VCaP (cell line): ENCODE results near the gene MGLL.
A peak's percentile ranks its signal among the peaks of the same experiment; 100 is the strongest.

Source experiments
- H3K27ac ChIP-seq: fragments of 450-650 bp; 2 replicates; pipeline ENCODE4 v1.5.1; 2017
- TF ChIP-seq, protein P1 (sequence below): fragments of 450-650 bp; conservative IDR thresholded peaks from 2 replicates; pipeline ENCODE4 v1.5.1; 2017; ENCODE audit warnings: mild to moderate bottlenecking, moderate library complexity

The MGLL gene

DNA sequence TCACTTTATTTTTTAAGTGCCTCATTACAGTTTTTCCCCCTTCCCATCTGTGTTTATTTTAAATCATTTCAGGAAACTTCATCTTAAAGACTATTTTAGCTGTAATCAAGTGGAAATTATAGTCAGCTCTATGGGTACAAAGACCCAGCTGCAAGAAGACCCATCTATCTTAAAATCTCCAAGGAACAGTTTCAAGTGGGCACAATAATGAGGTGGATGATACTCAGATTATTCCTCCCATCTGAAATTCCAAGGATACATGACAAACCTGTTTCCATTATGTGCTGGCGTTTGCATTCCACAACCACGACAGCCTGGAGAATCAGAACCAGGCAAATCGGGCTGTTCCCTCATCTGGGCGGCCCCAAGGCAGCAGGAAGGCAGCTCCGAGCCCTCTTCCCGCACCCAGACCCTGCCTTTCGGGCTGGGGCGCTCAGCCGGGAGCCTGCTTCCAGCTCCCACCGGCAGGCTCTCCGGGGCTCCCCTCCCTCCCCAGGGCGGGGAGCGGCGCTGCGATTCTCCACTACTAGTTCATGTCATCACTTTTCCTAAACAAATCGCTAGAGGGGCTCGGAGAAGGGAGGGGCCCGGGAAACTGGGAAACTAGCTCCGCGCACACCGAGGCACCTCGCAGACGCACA lies at the start of gene MGLL:
Gene MGLL, minus strand, starts transcription at position 475 of the 641 bp plus-strand sequence. Its CDS starts 197 bp downstream, at position 278.
- TF ChIP-seq, protein P1, sequence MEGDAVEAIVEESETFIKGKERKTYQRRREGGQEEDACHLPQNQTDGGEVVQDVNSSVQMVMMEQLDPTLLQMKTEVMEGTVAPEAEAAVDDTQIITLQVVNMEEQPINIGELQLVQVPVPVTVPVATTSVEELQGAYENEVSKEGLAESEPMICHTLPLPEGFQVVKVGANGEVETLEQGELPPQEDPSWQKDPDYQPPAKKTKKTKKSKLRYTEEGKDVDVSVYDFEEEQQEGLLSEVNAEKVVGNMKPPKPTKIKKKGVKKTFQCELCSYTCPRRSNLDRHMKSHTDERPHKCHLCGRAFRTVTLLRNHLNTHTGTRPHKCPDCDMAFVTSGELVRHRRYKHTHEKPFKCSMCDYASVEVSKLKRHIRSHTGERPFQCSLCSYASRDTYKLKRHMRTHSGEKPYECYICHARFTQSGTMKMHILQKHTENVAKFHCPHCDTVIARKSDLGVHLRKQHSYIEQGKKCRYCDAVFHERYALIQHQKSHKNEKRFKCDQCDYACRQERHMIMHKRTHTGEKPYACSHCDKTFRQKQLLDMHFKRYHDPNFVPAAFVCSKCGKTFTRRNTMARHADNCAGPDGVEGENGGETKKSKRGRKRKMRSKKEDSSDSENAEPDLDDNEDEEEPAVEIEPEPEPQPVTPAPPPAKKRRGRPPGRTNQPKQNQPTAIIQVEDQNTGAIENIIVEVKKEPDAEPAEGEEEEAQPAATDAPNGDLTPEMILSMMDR: no peak
- peak within 1 kb of the TSS; percentile 94 for H3K27ac ChIP-seq

DNA sequence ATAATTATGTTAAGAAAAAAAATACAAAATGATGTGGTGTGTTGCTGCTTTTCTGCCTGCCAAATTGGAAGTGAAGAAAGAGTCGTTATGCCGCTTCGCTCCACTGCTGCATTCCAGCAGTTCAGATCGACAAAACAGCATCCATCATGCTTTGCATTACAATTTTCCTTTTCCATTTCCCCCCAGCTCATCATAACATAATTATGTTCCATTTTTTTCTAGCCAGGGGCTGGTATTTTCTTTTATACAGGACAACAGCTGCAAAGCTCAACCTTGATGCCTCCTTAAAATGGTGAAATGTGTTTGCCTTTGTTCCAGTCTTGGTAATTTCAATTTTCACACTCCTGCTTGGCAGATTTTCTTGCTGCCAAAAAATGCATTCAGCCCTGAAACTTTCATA lies 47.8 kb upstream of the MGLL start:
- TF ChIP-seq, protein P1: no peak
- H3K27ac ChIP-seq: no peak overlapping the region

DNA sequence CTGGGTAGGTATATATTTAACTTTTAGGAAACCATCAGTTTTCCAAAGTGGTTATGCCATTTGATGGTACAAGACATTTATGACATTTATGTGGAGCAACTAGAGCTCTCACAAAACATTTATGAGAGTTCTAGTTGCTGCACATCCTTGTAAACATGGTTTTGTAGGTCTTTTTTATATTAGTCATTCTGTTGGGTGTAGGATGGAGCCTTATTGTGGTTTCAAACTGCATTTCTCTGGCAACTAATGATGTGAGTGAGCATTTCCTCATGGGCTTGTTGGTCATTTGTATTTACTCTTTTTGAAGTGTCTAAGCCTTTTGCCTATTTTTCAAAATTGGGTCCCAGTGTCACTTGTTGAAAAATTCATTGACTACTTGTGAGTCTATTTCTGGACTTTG lies 45.7 kb upstream of the MGLL start:
- H3K27ac ChIP-seq: no peak overlapping the region
- TF ChIP-seq, protein P1: no peak

DNA sequence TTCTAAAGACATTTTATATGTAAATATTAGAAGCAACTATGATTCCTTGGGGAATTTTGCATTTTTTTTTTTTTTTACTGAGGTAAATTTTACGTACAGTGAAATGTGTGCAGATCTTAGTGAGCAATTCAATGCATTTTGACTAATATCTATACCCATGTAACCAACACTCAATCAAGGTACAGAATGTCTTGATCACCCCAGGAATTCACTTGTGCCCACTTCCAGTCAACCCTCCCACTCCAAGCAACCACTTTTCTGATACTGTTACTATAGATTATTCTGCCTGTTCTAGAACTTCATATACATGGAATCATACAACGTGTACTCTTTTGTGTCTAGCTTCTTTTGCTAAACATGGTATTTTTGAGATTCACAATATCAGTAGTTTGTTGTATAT lies 45.1 kb upstream of the MGLL start:
- TF ChIP-seq, protein P1: no peak
- no peak overlapping the region for H3K27ac ChIP-seq

DNA sequence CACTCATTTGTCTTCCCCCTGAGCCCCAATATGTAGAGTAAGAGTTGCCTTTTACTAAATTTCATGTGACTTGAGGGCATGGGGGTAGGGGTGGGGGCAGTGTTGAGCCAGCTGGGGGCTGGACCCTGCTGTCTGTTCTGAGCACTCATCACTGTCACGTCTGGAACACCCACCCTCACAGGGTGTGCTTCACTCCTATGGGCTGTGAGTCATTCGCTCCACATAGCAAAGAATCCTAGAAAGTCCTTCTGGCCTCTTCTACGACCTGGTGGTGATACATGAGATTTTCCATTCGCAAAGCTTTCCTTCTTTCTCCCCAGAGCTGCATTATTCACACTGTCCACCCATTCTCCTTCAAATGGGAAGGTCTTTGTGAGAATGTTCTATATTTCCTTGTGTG lies 43.6 kb upstream of the MGLL start:
- H3K27ac ChIP-seq: no peak overlapping the region
- TF ChIP-seq, protein P1: no peak

DNA sequence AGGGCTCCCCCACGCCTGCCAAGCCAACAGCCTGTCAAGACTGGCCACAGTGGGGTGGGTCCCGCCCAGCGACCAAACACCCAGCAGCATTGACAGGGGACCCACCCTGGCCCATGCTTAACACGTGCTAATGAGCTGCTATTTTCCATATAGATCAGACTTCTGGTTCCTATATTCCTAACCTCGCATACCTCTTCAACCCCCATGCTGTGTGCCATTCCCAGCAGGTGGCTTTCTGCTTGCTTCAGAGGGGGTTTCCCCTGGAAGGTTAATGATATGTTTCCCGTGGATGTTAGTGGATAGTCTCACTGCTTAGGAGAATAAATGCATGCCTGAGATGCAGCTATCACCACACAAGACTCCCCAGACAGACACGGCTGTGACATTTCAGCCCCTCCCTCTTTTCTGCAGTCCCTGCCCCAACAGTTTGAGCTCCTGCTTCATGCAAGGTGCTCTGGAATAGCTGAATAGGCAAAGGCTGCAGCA lies 37.9 kb upstream of the MGLL start:
- TF ChIP-seq, protein P1: no peak
- no peak overlapping the region for H3K27ac ChIP-seq

DNA sequence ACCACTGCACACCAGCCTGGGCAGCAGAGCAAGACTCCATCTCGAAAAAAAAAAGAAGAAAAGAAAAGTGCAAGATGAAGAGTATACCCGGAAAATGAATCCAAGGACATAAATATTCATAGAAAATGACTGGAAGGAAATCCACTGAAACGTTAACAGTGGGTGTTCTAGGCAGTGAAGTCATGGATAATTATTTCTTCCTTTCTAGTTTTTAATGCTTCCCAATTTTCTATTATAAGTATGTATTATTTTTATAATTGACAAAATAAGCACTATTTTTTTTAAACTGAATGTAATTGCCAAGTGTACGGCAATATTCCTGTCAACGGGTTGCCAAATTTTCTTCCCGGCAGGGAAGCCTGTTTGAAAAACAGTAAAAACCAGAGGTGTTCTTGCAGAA lies 37.4 kb upstream of the MGLL start:
- TF ChIP-seq, protein P1: no peak
- H3K27ac ChIP-seq: no peak overlapping the region
